B cell (primary cell): ENCODE measurements around the gene SARM1.

Experiments
- CTCF ChIP-seq: fragments of 200-600 bp; IDR thresholded peaks from one replicate; pipeline ENCODE4 v1.8.0; 2022; ENCODE audit warnings: antibody characterized with exemption, mild to moderate bottlenecking
- EZH2 ChIP-seq: IDR thresholded peaks from 2 replicates; pipeline ENCODE4 v1.6.1; 2012; ENCODE audit warnings: borderline replicate concordance, low read depth, mild to moderate bottlenecking, moderate library complexity, low read length; ENCODE audit not compliant: insufficient read depth, poor library complexity, severe bottlenecking

GRCh38 chr17:28370744-28371103 is 770 bp upstream of the SARM1 start:
- TF ChIP-seq CTCF (no peak), EZH2 (no peak)
